ENCODE results near the gene ARID5B. TPM values are rescaled to one million over a fixed set of nuclear protein-coding genes. Genes with fewer than 3 reads are reported as not detected.

The ARID5B gene
- total and polyA plus RNA-seq, 2 donors (not counting 3 experiments of a cell fraction or from before 2014, with no cell fraction given), result 5.6 to 8.9 TPM

- no TSS peak for BruUV-seq (replicated peaks)
- Histone ChIP-seq H3K4me3 (replicated peaks in 1 of 3; ENCODE audit: insufficient read depth in 1 of 3, low read depth in 1 of 3, low read length in 3 of 3) (no peak overlapping the region), H2AFZ (ENCODE audit: low read depth, low read length) (no peak overlapping the region), H3K9ac (replicated peaks; ENCODE audit: extremely low read depth, insufficient read depth, low read length) (no peak overlapping the region), H3K4me1 (ENCODE audit: control insufficient read depth, extremely low read depth, insufficient read depth, low read length) (peaks cover 8% of the 10 kb centered on the region), H4K20me1 (replicated peaks; ENCODE audit: control insufficient read depth, extremely low read depth, insufficient read depth, low read length) (no peaks in the 10 kb centered on the region), H3K79me2 (ENCODE audit: control insufficient read depth, insufficient read depth, low read length) (no peaks in the 10 kb centered on the region), H3K4me2 (ENCODE audit: insufficient read depth, low read length) (no peak overlapping the region), H3K36me3 (ENCODE audit: control insufficient read depth in 2 of 2, extremely low read depth in 1 of 2, insufficient read depth in 2 of 2, low read length in 2 of 2) (peaks cover 3 to 8% of the 10 kb centered on the region in 2 experiments), H3K9me3 (replicated peaks; ENCODE audit: control insufficient read depth, insufficient read depth, low read length) (no peaks in the 10 kb centered on the region), H3K27ac (ENCODE audit: insufficient read depth, low read depth, low read length) (no peak overlapping the region), H3K27me3 (ENCODE audit: control insufficient read depth in 2 of 2, insufficient read depth in 2 of 2, low read length in 2 of 2) (no peaks in the 10 kb centered on the region), H3K9me1 (replicated peaks; ENCODE audit: control insufficient read depth, extremely low read depth, insufficient read depth, low read length) (no peaks in the 10 kb centered on the region)
- dilution Hi-C loops (cut with MboI; ENCODE audit: extremely low pct_ligation_motif_present, low sequenced_read_pairs) (no loop called here), intact Hi-C loops (cut with micrococcal nuclease) (no loop called here)
- DNase-seq (ENCODE audit: low read depth, low spot score) (no peak), FAIRE-seq (no peak)
- POLR2A ChIA-PET, result no interaction called here
- TF ChIP-seq EZH2 (IDR thresholded peaks at IDR 0.05; ENCODE audit: borderline replicate concordance, low read depth, low read length, severe bottlenecking) (no peak), JUN (IDR thresholded peaks at IDR 0.05; ENCODE audit: borderline replicate concordance, insufficient read depth, insufficient read length, low read depth) (no peak), FOS (IDR thresholded peaks at IDR 0.05; ENCODE audit: borderline replicate concordance, insufficient read depth, low read length) (no peak), MYC (IDR thresholded peaks at IDR 0.05; ENCODE audit: low read depth, low read length) (no peak)
- CTCF ChIA-PET, result interaction anchor here (1.2 to 1.8 kb wide), 2 partner anchors 8 to 16 kb away, joined by 4 to 10 read pairs; no protein-coding TSS in a partner anchor
These were observed 155.9 kb downstream of the ARID5B start for GRCh38 chr10:62057359-62057758.

DNA sequence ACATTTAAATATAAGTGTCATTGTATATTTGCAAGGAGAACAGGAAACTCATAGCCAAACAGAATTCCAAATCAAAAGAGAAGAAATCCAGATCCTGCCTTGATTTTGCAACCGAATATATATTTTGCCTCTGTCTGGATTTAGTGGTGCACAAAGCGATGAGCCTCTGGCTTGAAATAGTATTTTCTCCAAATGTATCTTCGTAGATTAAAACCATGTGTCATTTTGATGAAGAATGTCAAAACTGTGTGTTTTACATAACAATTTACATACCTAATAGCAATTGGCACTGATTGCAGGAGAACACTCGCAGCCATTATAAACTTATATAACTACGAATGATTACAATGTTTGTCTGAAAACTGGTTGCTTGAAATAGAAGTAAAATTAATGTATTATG, 156.4 kb downstream of the ARID5B start:
- peaks cover 0 to 4% of the 10 kb centered on the region in 2 experiments for H3K36me3 ChIP-seq (ENCODE audit: control insufficient read depth in 2 of 2, extremely low read depth in 1 of 2, insufficient read depth in 2 of 2, low read length in 2 of 2)
- no peaks in the 10 kb centered on the region for H3K27me3 ChIP-seq (ENCODE audit: control insufficient read depth in 2 of 2, insufficient read depth in 2 of 2, low read length in 2 of 2)
- BruUV-seq (replicated peaks), result no TSS peak
- H3K9me3 ChIP-seq (replicated peaks; ENCODE audit: control insufficient read depth, insufficient read depth, low read length), result no peaks in the 10 kb centered on the region
- no peak overlapping the region for H2AFZ ChIP-seq (ENCODE audit: low read depth, low read length)
- dilution Hi-C loops (cut with MboI; ENCODE audit: extremely low pct_ligation_motif_present, low sequenced_read_pairs), result no loop called here
- H3K9me1 ChIP-seq (replicated peaks; ENCODE audit: control insufficient read depth, extremely low read depth, insufficient read depth, low read length), result no peaks in the 10 kb centered on the region
- no peak overlapping the region for H3K4me2 ChIP-seq (ENCODE audit: insufficient read depth, low read length)
- TF ChIP-seq POLR2AphosphoS5 (IDR thresholded peaks at IDR 0.05; ENCODE audit: insufficient read depth, low read depth, low read length), result no peak
- TF ChIP-seq MAX (IDR thresholded peaks at IDR 0.05; ENCODE audit: insufficient read depth, insufficient read length), result no peak
- no peak for TF ChIP-seq POLR2A (IDR thresholded peaks at IDR 0.05; ENCODE audit: low read depth, low read length)
- no peak for TF ChIP-seq MYC (IDR thresholded peaks at IDR 0.05; ENCODE audit: low read depth, low read length)
- no peak for TF ChIP-seq JUN (IDR thresholded peaks at IDR 0.05; ENCODE audit: borderline replicate concordance, insufficient read depth, insufficient read length, low read depth)
- TF ChIP-seq CTCF (IDR thresholded peaks at IDR 0.05; ENCODE audit: extremely low read depth in 1 of 2, insufficient read depth in 1 of 2, low read depth in 1 of 2, low read length in 2 of 2), result no peak
- TF ChIP-seq EZH2 (IDR thresholded peaks at IDR 0.05; ENCODE audit: borderline replicate concordance, low read depth, low read length, severe bottlenecking), result no peak
- TF ChIP-seq FOS (IDR thresholded peaks at IDR 0.05; ENCODE audit: borderline replicate concordance, insufficient read depth, low read length), result no peak
- no peak for TF ChIP-seq GATA2 (IDR thresholded peaks at IDR 0.05; ENCODE audit: insufficient read depth, insufficient read length, low read depth, low read length)
- intact Hi-C loops (cut with micrococcal nuclease), result no loop called here
- FAIRE-seq (no peak), DNase-seq (ENCODE audit: low read depth, low spot score) (no peak)
- H3K27ac ChIP-seq (ENCODE audit: insufficient read depth, low read depth, low read length), result no peak overlapping the region
- H3K4me1 ChIP-seq (ENCODE audit: control insufficient read depth, extremely low read depth, insufficient read depth, low read length), result peaks cover 8% of the 10 kb centered on the region
- POLR2A ChIA-PET, result no interaction called here
- H3K79me2 ChIP-seq (ENCODE audit: control insufficient read depth, insufficient read depth, low read length), result no peaks in the 10 kb centered on the region
- CTCF ChIA-PET, result interaction anchor here (1.7 to 1.8 kb wide), 2 partner anchors 9 to 21 kb away, joined by 4 to 10 read pairs; no protein-coding TSS in a partner anchor
- H3K9ac ChIP-seq (replicated peaks; ENCODE audit: extremely low read depth, insufficient read depth, low read length), result no peak overlapping the region
- H3K4me3 ChIP-seq (replicated peaks in 1 of 3; ENCODE audit: insufficient read depth in 1 of 3, low read depth in 1 of 3, low read length in 3 of 3), result no peak overlapping the region
- no peaks in the 10 kb centered on the region for H4K20me1 ChIP-seq (replicated peaks; ENCODE audit: control insufficient read depth, extremely low read depth, insufficient read depth, low read length)

Data from endothelial cell of umbilical vein (primary cell).